Right atrium auricular region (tissue), 2 donors: ENCODE measurements around the gene MDM2. TPM values are rescaled to one million over a fixed set of nuclear protein-coding genes. Genes with fewer than 3 reads are reported as not detected.
A peak's percentile ranks its signal among the peaks of the same experiment; 100 is the strongest.

ENCODE experiments used
- DNase-seq: peaks from one replicate; pipeline ENCODE4 v3.0.0-alpha.2; 2019; ENCODE audit warnings: low spot score
- H3K27ac ChIP-seq, 2 donors: fragments of 200-600 bp; sonication (generic); 1 replicate in 1 of 2; 2 replicates in 1 of 2; pipeline ENCODE4 v1.5.1; 2016 to 2019
- H3K27me3 ChIP-seq, 2 donors: fragments of 200-600 bp; sonication (generic); one replicate each; pipeline versions ENCODE4 v1.5.1 to v1.6.0; 2017 to 2019
- H3K36me3 ChIP-seq: fragments of 200-600 bp; sonication (generic); one replicate; pipeline ENCODE4 v1.5.1; 2016
- H3K4me1 ChIP-seq, 2 donors: fragments of 200-600 bp; sonication (generic); one replicate each; pipeline versions ENCODE4 v1.5.1 to v1.6.0; 2017 to 2019
- H3K4me3 ChIP-seq, 2 donors: fragments of 200-600 bp; sonication (generic); 1 replicate in 1 of 2; 2 replicates in 1 of 2; pipeline ENCODE4 v1.5.1; 2017 to 2019; ENCODE audit warnings: mild to moderate bottlenecking in 1 of 2, moderate library complexity in 1 of 2
- H3K9me3 ChIP-seq, 2 donors: fragments of 200-600 bp; sonication (generic); one replicate each; pipeline ENCODE4 v1.5.1; 2019
- CTCF ChIP-seq, 2 donors: fragments of 200-600 bp; sonication (generic); IDR thresholded peaks; one replicate each; pipeline ENCODE4 v1.5.1; 2019; ENCODE audit warnings: antibody characterized with exemption in 2 of 2
- total RNA-seq, 2 donors: library from RNA; depleted of rRNA; stranded (reverse); fragments of >200 nt; gene quantifications; one replicate each; pipeline ENCODE4 v1.1.0, GENCODE V29; 2016

Gene MDM2
- total RNA-seq, 2 donors from 2014 or later = 36.0 to 36.6 TPM

- TF ChIP-seq CTCF (IDR thresholded peaks at IDR 0.05) = no peak
- Histone ChIP-seq H3K36me3 (no peaks in the 10 kb centered on the region), H3K27ac (peak overlapping the region in 1 of 2 donors; percentile 16), H3K9me3 (no peaks in the 10 kb centered on the region), H3K27me3 (no peaks in the 10 kb centered on the region), H3K4me3 (no peak overlapping the region), H3K4me1 (no peaks in the 10 kb centered on the region)
- no peak for DNase-seq
Measured at GRCh38 chr12:68896881-68897540, 89.0 kb downstream of the MDM2 start.

- no peak for DNase-seq
- Histone ChIP-seq H3K9me3 (no peaks in the 10 kb centered on the region), H3K27me3 (no peaks in the 10 kb centered on the region), H3K4me3 (no peak overlapping the region), H3K4me1 (no peaks in the 10 kb centered on the region), H3K27ac (no peak overlapping the region), H3K36me3 (no peaks in the 10 kb centered on the region)
- TF ChIP-seq CTCF (IDR thresholded peaks at IDR 0.05) = peak in 1 of 2 donors; percentile 43
Measured at GRCh38 chr12:68899251-68899771, 91.3 kb downstream of the MDM2 start.

- Histone ChIP-seq H3K4me3 (no peak overlapping the region), H3K9me3 (no peaks in the 10 kb centered on the region), H3K27ac (no peak overlapping the region), H3K27me3 (no peaks in the 10 kb centered on the region), H3K36me3 (no peaks in the 10 kb centered on the region), H3K4me1 (no peaks in the 10 kb centered on the region)
- TF ChIP-seq CTCF (IDR thresholded peaks at IDR 0.05) = no peak
- no peak for DNase-seq
Measured at GRCh38 chr12:68900241-68900640, 92.3 kb downstream of the MDM2 start.

Other genes starting within 250 kb of the MDM2 start
- gene RAP1B, start 197.3 kb upstream of the MDM2 start, total RNA-seq = 10 to 100 TPM; 73.1 to 74.6 TPM
- gene NUP107, start 121.2 kb upstream of the MDM2 start, total RNA-seq = 10 to 100 TPM; 12.6 to 14.9 TPM
- gene SLC35E3, start 62.0 kb upstream of the MDM2 start, total RNA-seq = 1 to 10 TPM; 2.3 to 3.1 TPM
- gene CPM, start 125.0 kb downstream of the MDM2 start, total RNA-seq = 10 to 100 TPM; 19.8 to 21.9 TPM